H9 (cell line): ENCODE results near the gene ELMOD1. TPM values are rescaled to one million over a fixed set of nuclear protein-coding genes. Genes with fewer than 3 reads are reported as not detected.

ENCODE experiments used
- DNase-seq: peaks from one replicate; pipeline ENCODE4 v3.0.0-alpha.2; 2017
- H2AFZ ChIP-seq: one replicate; pipeline ENCODE4 v1.6.1; 2013; ENCODE audit warnings: mild to moderate bottlenecking, low read length, control low read depth, moderate library complexity
- H2AK5ac ChIP-seq: 2 replicates; pipeline ENCODE4 v1.6.1; 2013; ENCODE audit warnings: low read length, control low read depth, mixed read lengths; ENCODE audit not compliant: insufficient read length
- H2BK120ac ChIP-seq: one replicate; pipeline ENCODE4 v1.6.1; 2013; ENCODE audit warnings: low read depth, mild to moderate bottlenecking, low read length, control low read depth, inconsistent platforms; ENCODE audit not compliant: poor library complexity, severe bottlenecking
- H2BK12ac ChIP-seq: 2 replicates; pipeline ENCODE4 v1.6.1; 2013; ENCODE audit warnings: low read length, control low read depth, mixed read lengths, low read depth; ENCODE audit not compliant: insufficient read length
- H2BK15ac ChIP-seq: 2 replicates; pipeline ENCODE4 v1.6.1; 2013; ENCODE audit warnings: low read depth, low read length, control low read depth
- H2BK20ac ChIP-seq: one replicate; pipeline ENCODE4 v1.6.1; 2013; ENCODE audit warnings: low read depth, mild to moderate bottlenecking, low read length, control low read depth, inconsistent platforms; ENCODE audit not compliant: poor library complexity, severe bottlenecking
- H2BK5ac ChIP-seq: 2 replicates; pipeline ENCODE4 v1.6.1; 2013; ENCODE audit warnings: low read length, control low read depth, mixed read lengths; ENCODE audit not compliant: insufficient read length
- H3K14ac ChIP-seq: 2 replicates; pipeline ENCODE4 v1.6.1; 2013; ENCODE audit warnings: low read length, control low read depth; ENCODE audit not compliant: insufficient read depth
- H3K18ac ChIP-seq: 2 replicates; pipeline ENCODE4 v1.6.1; 2013; ENCODE audit warnings: low read depth, mild to moderate bottlenecking, mixed read lengths, low read length, control low read depth; ENCODE audit not compliant: insufficient read length
- H3K23ac ChIP-seq: 2 replicates; pipeline ENCODE4 v1.6.1; 2013; ENCODE audit warnings: low read length, control low read depth, mixed read lengths, low read depth; ENCODE audit not compliant: insufficient read length
- H3K23me2 ChIP-seq: 2 replicates; pipeline ENCODE4 v1.6.1; 2013; ENCODE audit warnings: low read depth, mild to moderate bottlenecking, mixed read lengths, low read length, control low read depth; ENCODE audit not compliant: insufficient read length, poor library complexity, severe bottlenecking
- H3K27ac ChIP-seq: 2 replicates; pipeline ENCODE4 v1.5.1; 2013; ENCODE audit warnings: low read length, control low read depth, mixed read lengths, low read depth; ENCODE audit not compliant: insufficient read length
- H3K27me3 ChIP-seq: 2 replicates; pipeline ENCODE4 v1.6.1; 2013; ENCODE audit warnings: low read length, control low read depth, inconsistent platforms; ENCODE audit not compliant: insufficient read depth
- H3K4ac ChIP-seq: 2 replicates; pipeline ENCODE4 v1.6.1; 2013; ENCODE audit warnings: low read depth, mild to moderate bottlenecking, control low read depth, inconsistent platforms, low read length, moderate library complexity
- H3K4me1 ChIP-seq: 2 replicates; pipeline ENCODE4 v1.6.1; 2013; ENCODE audit warnings: low read length, control low read depth, inconsistent platforms; ENCODE audit not compliant: insufficient read depth
- H3K4me2 ChIP-seq: 2 replicates; pipeline ENCODE4 v1.6.1; 2013; ENCODE audit warnings: low read length, control low read depth, mixed read lengths; ENCODE audit not compliant: insufficient read length, insufficient read depth
- H3K56ac ChIP-seq: 2 replicates; pipeline ENCODE4 v1.6.1; 2013; ENCODE audit warnings: low read depth, mild to moderate bottlenecking, mixed read lengths, low read length, control low read depth; ENCODE audit not compliant: insufficient read length
- H3K79me1 ChIP-seq: 2 replicates; pipeline ENCODE4 v1.6.1; 2013; ENCODE audit warnings: low read depth, mild to moderate bottlenecking, moderate library complexity, low read length, control low read depth, inconsistent platforms; ENCODE audit not compliant: insufficient read depth, poor library complexity, severe bottlenecking
- H3K79me2 ChIP-seq: 2 replicates; pipeline ENCODE4 v1.6.1; 2013; ENCODE audit warnings: low read length, control low read depth, inconsistent platforms; ENCODE audit not compliant: insufficient read depth
- H3K9ac ChIP-seq: 2 replicates; pipeline ENCODE4 v1.6.1; 2013; ENCODE audit warnings: low read length, control low read depth, mixed read lengths; ENCODE audit not compliant: insufficient read length; ENCODE audit errors: extremely low read depth
- H3K9me3 ChIP-seq: one replicate; pipeline ENCODE4 v1.6.1; 2013; ENCODE audit warnings: low read depth, low read length, inconsistent platforms; ENCODE audit not compliant: control insufficient read depth
- H3T11ph ChIP-seq: one replicate; pipeline ENCODE4 v1.6.1; 2013; ENCODE audit warnings: mild to moderate bottlenecking, low read length, control low read depth, inconsistent platforms
- H4K20me1 ChIP-seq: one replicate; pipeline ENCODE4 v1.6.1; 2013; ENCODE audit not compliant: control insufficient read depth, insufficient read length, insufficient read depth
- H4K5ac ChIP-seq: 2 replicates; pipeline ENCODE4 v1.6.1; 2013; ENCODE audit warnings: low read depth, mild to moderate bottlenecking, mixed read lengths, low read length, control low read depth; ENCODE audit not compliant: insufficient read length
- H4K8ac ChIP-seq: replicated peaks from 2 replicates; pipeline ENCODE4 v1.6.1; 2013; ENCODE audit warnings: low read length, control low read depth, mixed read lengths, low read depth; ENCODE audit not compliant: insufficient read length
- H4K91ac ChIP-seq: 2 replicates; pipeline ENCODE4 v1.6.1; 2013; ENCODE audit warnings: low read depth, mild to moderate bottlenecking, moderate library complexity, mixed read lengths, low read length, control low read depth; ENCODE audit not compliant: insufficient read length
- H3K27ac Mint-ChIP-seq, 3 experiments: 2 replicates in 2 of 3; 3 replicates in 1 of 3; pipeline ENCODE4 v1.8.0; 2020 to 2021; ENCODE audit warnings: mixed read lengths in 3 of 3, mild to moderate bottlenecking in 1 of 3, moderate library complexity in 1 of 3
- H3K27me3 Mint-ChIP-seq: 2 replicates; pipeline ENCODE4 v1.8.0; 2021; ENCODE audit warnings: low read depth, mild to moderate bottlenecking, moderate library complexity, mixed read lengths
- H3K36me3 Mint-ChIP-seq, 3 experiments: 2 replicates in 2 of 3; 3 replicates in 1 of 3; pipeline ENCODE4 v1.8.0; 2020 to 2021; ENCODE audit warnings: low read depth in 3 of 3, mixed read lengths in 3 of 3; ENCODE audit not compliant: insufficient read depth in 1 of 3
- H3K4me1 Mint-ChIP-seq, 2 experiments: 2 replicates each; pipeline ENCODE4 v1.8.0; 2020; ENCODE audit warnings: mixed read lengths in 2 of 2
- H3K4me3 Mint-ChIP-seq, 2 experiments: 2 replicates in 1 of 2; 3 replicates in 1 of 2; pipeline ENCODE4 v1.8.0; 2020 to 2021; ENCODE audit warnings: mild to moderate bottlenecking in 2 of 2, mixed read lengths in 2 of 2, moderate library complexity in 1 of 2
- H3K9me3 Mint-ChIP-seq, 2 experiments: 2 replicates in 1 of 2; 3 replicates in 1 of 2; pipeline ENCODE4 v1.8.0; 2020; ENCODE audit warnings: mild to moderate bottlenecking in 2 of 2, mixed read lengths in 2 of 2, moderate library complexity in 1 of 2
- WGBS: extraction: QIAGEN DNeasy Blood & Tissue Kit; methylation state at CpG from one replicate; pipeline ENCODE4 v1.1.7; 2013; ENCODE audit warnings: missing lambda C conversion rate, low lambda C conversion rate, mixed read lengths; ENCODE audit not compliant: insufficient read length; ENCODE audit errors: extremely low coverage; 5-methylcytosine and 5-hydroxymethylcytosine counted together
- total RNA-seq: library from RNA; stranded (reverse); gene quantifications from 2 replicates; pipeline ENCODE4 v1.2.1, GENCODE V29; 2021
- TF ChIP-seq, protein P1 (sequence below): fragments of 200-600 bp; sonication (generic); conservative IDR thresholded peaks from 3 replicates; pipeline ENCODE4 v1.8.0; 2021; ENCODE audit warnings: antibody characterized with exemption, mild to moderate bottlenecking

Gene ELMOD1
- total RNA-seq, 1 experiment from 2014 or later: 0.61 TPM

DNA sequence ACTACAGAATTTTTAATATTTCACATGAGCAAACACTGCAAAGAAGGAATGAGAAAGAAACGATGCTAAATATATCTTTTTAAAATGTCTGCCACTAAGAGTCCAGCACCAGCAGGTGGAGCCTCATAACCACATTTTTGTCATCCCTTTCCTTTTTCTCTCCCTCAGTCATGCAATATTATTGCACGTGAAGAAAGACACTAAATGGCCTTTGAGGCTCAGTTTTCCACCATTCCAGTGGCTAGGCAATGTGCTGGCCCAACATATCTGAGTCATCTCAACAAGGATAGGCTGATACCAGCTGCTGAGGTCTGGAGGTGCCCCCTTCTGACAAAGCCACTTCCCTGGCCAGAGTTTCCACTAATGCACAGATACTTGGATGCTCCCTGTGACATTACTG lies 27.2 kb upstream of the ELMOD1 start:
- DNase-seq: no peak
- Histone ChIP-seq H2BK20ac (no peak overlapping the region), H2AK5ac (no peak overlapping the region), H3K14ac (no peak overlapping the region), H2BK5ac (no peak overlapping the region), H3K27ac (no peak overlapping the region), H4K8ac (no peak overlapping the region), H2BK120ac (no peak overlapping the region), H3K23ac (no peak overlapping the region), H4K91ac (no peak overlapping the region), H3K4me1 (peaks cover 2% of the 10 kb centered on the region; the same call in 1 of the 2 replicates), H3K18ac (no peak overlapping the region), H2BK15ac (no peak overlapping the region), H3K9me3 (no peaks in the 10 kb centered on the region), H3K9ac (no peak overlapping the region), H4K20me1 (no peaks in the 10 kb centered on the region), H2AFZ (no peak overlapping the region), H3K27me3 (no peaks in the 10 kb centered on the region), H3T11ph (no peak overlapping the region), H3K79me1 (no peaks in the 10 kb centered on the region), H3K23me2 (peaks cover 6% of the 10 kb centered on the region), H3K4me2 (no peak overlapping the region), H4K5ac (no peak overlapping the region), H2BK12ac (no peak overlapping the region), H3K4ac (no peak overlapping the region), H3K56ac (no peak overlapping the region), H3K79me2 (no peaks in the 10 kb centered on the region; the same call in 1 of the 2 replicates)
- Mint-ChIP-seq H3K27ac (no peak overlapping the region), H3K4me1 (peaks cover 16 to 20% of the 10 kb centered on the region in 2 experiments), H3K36me3 (peaks cover 0 to 10% (median 0%) of the 10 kb centered on the region in 3 experiments; a peak in 4 of 7 replicates), H3K4me3 (peak overlapping the region in 1 of 2 experiments; percentile 37; a peak in 1 of 5 replicates), H3K27me3 (no peaks in the 10 kb centered on the region; the same call in none of the 2 replicates), H3K9me3 (no peaks in the 10 kb centered on the region)
- TF ChIP-seq, protein P1, sequence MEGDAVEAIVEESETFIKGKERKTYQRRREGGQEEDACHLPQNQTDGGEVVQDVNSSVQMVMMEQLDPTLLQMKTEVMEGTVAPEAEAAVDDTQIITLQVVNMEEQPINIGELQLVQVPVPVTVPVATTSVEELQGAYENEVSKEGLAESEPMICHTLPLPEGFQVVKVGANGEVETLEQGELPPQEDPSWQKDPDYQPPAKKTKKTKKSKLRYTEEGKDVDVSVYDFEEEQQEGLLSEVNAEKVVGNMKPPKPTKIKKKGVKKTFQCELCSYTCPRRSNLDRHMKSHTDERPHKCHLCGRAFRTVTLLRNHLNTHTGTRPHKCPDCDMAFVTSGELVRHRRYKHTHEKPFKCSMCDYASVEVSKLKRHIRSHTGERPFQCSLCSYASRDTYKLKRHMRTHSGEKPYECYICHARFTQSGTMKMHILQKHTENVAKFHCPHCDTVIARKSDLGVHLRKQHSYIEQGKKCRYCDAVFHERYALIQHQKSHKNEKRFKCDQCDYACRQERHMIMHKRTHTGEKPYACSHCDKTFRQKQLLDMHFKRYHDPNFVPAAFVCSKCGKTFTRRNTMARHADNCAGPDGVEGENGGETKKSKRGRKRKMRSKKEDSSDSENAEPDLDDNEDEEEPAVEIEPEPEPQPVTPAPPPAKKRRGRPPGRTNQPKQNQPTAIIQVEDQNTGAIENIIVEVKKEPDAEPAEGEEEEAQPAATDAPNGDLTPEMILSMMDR: peak; percentile 72
- WGBS: no CpG with 5 or more reads among the region's 2 CpGs
